OCI-LY7 (cell line): ENCODE data around the gene DISC1. TPM values are rescaled to one million over a fixed set of nuclear protein-coding genes. Genes with fewer than 3 reads are reported as not detected.
"Not testable (repeated sequence)": the region's sequence is repeated elsewhere in the genome, so short reads cannot be mapped to it uniquely, and the experiment has no call there.

ENCODE experiments used
- BruUV-seq: library from RNA; stranded (reverse); fragments of 400-500 nt; replicated peaks from 2 replicates; lab custom pipeline; 2021; lab: Mats Ljungman, UMichigan
- CTCF ChIA-PET: fragments of 300-600 bp; sonication (Branson Sonifier 250); formaldehyde crosslinking; loops from one replicate; lab custom pipeline; 2022; ENCODE audit warnings: antibody characterized with exemption; ENCODE audit not compliant: unreplicated experiment; lab: Charles Lee
- POLR2A ChIA-PET: fragments of 300-600 bp; sonication (Branson Sonifier 250); formaldehyde crosslinking; loops from one replicate; lab custom pipeline; 2022; ENCODE audit warnings: antibody characterized with exemption; lab: Charles Lee
- DNase-seq: peaks from one replicate; pipeline ENCODE4 v3.0.0-alpha.2; 2015; ENCODE audit warnings: low spot score
- H2AFZ ChIP-seq: fragments of 200-600 bp; sonication (generic), shearing (Covaris generic); 2 replicates; pipeline ENCODE4 v1.6.1; 2014; ENCODE audit warnings: mild to moderate bottlenecking, antibody characterized with exemption, low read length, moderate library complexity
- H3K27ac ChIP-seq: fragments of 200-600 bp; sonication (generic); 2 replicates; pipeline ENCODE4 v1.5.1; 2014; ENCODE audit warnings: mixed run types, low read depth, mild to moderate bottlenecking, moderate library complexity, low read length, inconsistent platforms; ENCODE audit not compliant: poor library complexity, severe bottlenecking
- H3K36me3 ChIP-seq: fragments of 200-600 bp; sonication (generic); 2 replicates; pipeline ENCODE4 v1.6.1; 2014; ENCODE audit warnings: mild to moderate bottlenecking, antibody characterized with exemption, low read length, moderate library complexity, mixed read lengths; ENCODE audit not compliant: insufficient read depth
- H3K4me1 ChIP-seq: fragments of 200-600 bp; sonication (generic); 2 replicates; pipeline ENCODE4 v1.5.1; 2014; ENCODE audit warnings: mild to moderate bottlenecking, low read length; ENCODE audit not compliant: insufficient read depth, poor library complexity, severe bottlenecking
- H3K4me2 ChIP-seq: fragments of 200-600 bp; sonication (generic); 2 replicates; pipeline ENCODE4 v1.6.1; 2014; ENCODE audit warnings: mild to moderate bottlenecking, low read length
- H3K4me3 ChIP-seq: fragments of 200-600 bp; sonication (generic); 2 replicates; pipeline ENCODE4 v1.5.1; 2014; ENCODE audit warnings: mild to moderate bottlenecking, low read depth, low read length; ENCODE audit not compliant: poor library complexity, severe bottlenecking
- H3K79me2 ChIP-seq: fragments of 200-600 bp; sonication (generic); 2 replicates; pipeline ENCODE4 v1.6.1; 2016; ENCODE audit warnings: low read depth, mild to moderate bottlenecking, low read length, moderate library complexity, mixed read lengths; ENCODE audit not compliant: insufficient read depth
- H3K9me2 ChIP-seq: fragments of 200-600 bp; sonication (generic); 2 replicates; pipeline ENCODE4 v1.6.1; 2016; ENCODE audit warnings: mild to moderate bottlenecking, low read length, mixed read lengths; ENCODE audit not compliant: insufficient read depth
- H3K9me3 ChIP-seq: fragments of 200-600 bp; sonication (generic); 2 replicates; pipeline ENCODE4 v1.6.1; 2014; ENCODE audit warnings: mild to moderate bottlenecking, mixed run types, low read length, mixed read lengths
- H4K20me1 ChIP-seq: fragments of 200-600 bp; sonication (generic); 2 replicates; pipeline ENCODE4 v1.6.1; 2014; ENCODE audit warnings: mild to moderate bottlenecking, antibody characterized with exemption, low read length, moderate library complexity, mixed read lengths; ENCODE audit not compliant: insufficient read depth
- EZH2phosphoT487 ChIP-seq: fragments of 200-600 bp; sonication (generic); IDR thresholded peaks from 2 replicates; pipeline ENCODE4 v1.6.1; 2018; ENCODE audit warnings: low read depth, borderline replicate concordance, mild to moderate bottlenecking, mixed run types, antibody characterized with exemption, low read length, moderate library complexity, mixed read lengths
- intact Hi-C: fragments of 100-400 bp; cut with micrococcal nuclease; formaldehyde crosslinking; loops from one replicate; pipeline ENCODE4 v1.10.0; 2022; ENCODE audit not compliant: unreplicated experiment
- total RNA-seq, 2 experiments: library from RNA; depleted of rRNA in 1 of 2; stranded (reverse); fragments of >200 nt in 1 of 2; shearing (Covaris generic) in 1 of 2; gene quantifications; 2 replicates each; pipeline ENCODE4 v1.2.3, GENCODE V29; 2014 to 2022
- TF ChIP-seq, protein P1 (sequence below): fragments of 200-600 bp; sonication (generic); conservative IDR thresholded peaks from 2 replicates; pipeline ENCODE4 v1.5.1; 2014; ENCODE audit warnings: mild to moderate bottlenecking, antibody characterized with exemption, low read length, moderate library complexity, mixed read lengths

DISC1 gene
- total RNA-seq, 2 experiments from 2014 or later: 0.91 TPM; not detected in 1

DNA sequence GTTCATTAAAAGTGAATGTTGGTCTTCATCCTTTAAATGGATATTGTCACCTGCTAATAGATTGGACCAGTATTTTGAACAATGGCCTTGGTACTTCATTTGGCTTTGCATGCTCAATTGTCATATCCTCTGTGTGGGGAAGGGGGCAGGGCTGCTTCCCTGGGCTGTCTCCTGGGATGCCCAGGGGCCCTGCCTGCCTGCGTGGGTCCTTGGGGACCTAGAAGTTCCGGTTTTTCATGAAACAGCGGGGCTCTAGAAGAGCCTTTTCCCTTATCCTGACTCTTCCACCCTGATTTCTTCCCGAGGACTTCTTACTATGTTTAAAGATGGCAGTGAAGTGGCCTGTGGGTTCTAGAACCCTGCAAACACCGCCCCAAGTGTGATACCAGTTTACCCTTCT, 97.5 kb downstream of the DISC1 start:
- BruUV-seq: no TSS peak
- H2AFZ ChIP-seq: no peak overlapping the region
- no peak for DNase-seq
- H3K9me3 ChIP-seq: no peaks in the 10 kb centered on the region
- H4K20me1 ChIP-seq: no peaks in the 10 kb centered on the region
- ChIA-PET CTCF (no interaction called here), POLR2A (no interaction called here)
- H3K36me3 ChIP-seq: no peaks in the 10 kb centered on the region
- intact Hi-C loops: no loop called here
- no peak overlapping the region for H3K27ac ChIP-seq
- no peaks in the 10 kb centered on the region for H3K79me2 ChIP-seq
- H3K4me1 ChIP-seq: no peaks in the 10 kb centered on the region
- H3K9me2 ChIP-seq: no peaks in the 10 kb centered on the region
- H3K4me2 ChIP-seq: no peak overlapping the region
- H3K4me3 ChIP-seq: no peak overlapping the region
- TF ChIP-seq, protein P1, sequence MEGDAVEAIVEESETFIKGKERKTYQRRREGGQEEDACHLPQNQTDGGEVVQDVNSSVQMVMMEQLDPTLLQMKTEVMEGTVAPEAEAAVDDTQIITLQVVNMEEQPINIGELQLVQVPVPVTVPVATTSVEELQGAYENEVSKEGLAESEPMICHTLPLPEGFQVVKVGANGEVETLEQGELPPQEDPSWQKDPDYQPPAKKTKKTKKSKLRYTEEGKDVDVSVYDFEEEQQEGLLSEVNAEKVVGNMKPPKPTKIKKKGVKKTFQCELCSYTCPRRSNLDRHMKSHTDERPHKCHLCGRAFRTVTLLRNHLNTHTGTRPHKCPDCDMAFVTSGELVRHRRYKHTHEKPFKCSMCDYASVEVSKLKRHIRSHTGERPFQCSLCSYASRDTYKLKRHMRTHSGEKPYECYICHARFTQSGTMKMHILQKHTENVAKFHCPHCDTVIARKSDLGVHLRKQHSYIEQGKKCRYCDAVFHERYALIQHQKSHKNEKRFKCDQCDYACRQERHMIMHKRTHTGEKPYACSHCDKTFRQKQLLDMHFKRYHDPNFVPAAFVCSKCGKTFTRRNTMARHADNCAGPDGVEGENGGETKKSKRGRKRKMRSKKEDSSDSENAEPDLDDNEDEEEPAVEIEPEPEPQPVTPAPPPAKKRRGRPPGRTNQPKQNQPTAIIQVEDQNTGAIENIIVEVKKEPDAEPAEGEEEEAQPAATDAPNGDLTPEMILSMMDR: no peak
- TF ChIP-seq EZH2phosphoT487: no peak

DNA sequence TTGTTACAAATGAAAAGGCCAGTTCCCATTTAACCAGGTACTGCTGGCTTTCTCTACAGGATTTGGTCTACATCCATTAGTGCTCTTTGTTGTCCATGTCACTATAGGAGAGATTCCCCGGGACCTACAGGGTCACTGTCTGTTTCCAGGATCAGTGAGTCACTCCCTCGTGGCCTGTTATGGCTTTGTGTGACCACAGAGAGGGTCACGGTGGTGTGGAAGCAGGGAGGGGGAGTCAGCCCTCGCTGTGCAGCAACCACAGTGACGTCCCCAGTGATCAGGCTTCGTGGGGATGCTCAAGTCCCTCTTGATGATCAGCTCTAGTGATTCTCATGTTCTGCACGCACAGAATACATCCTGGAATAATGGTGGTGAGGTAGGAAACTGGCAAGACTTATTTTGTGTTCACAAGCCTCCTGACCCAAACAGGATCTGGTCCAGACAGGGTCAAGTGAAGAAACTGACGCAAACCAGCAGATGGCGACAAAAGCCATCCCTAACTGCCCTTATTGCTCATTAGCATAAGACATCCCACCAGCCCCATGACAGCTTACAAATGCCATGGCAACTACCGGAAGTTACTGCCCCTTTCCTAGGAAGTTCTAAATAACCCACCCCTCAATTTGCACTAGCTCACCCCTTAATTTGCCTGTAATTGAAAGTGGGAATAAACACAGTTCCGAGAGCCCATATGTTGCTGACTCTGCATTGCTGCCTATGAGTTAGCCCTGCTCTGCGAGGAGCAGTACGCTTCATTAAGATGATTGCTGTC, 98.5 kb downstream of the DISC1 start:
- ChIA-PET CTCF (interaction anchor here (0.6 kb wide), 1 partner anchor 1330 kb away, joined by 5 read pairs; no protein-coding TSS in a partner anchor), POLR2A (interaction anchor here (1.6 kb wide), 1 partner anchor 9 kb away, joined by 6 read pairs; no protein-coding TSS in a partner anchor)
- Histone ChIP-seq H4K20me1 (no peaks in the 10 kb centered on the region), H3K4me3 (no peak overlapping the region), H3K9me3 (no peaks in the 10 kb centered on the region), H3K36me3 (no peaks in the 10 kb centered on the region), H3K4me1 (no peaks in the 10 kb centered on the region), H3K79me2 (no peaks in the 10 kb centered on the region), H3K9me2 (no peaks in the 10 kb centered on the region), H2AFZ (peak overlapping the region; percentile 70), H3K27ac (no peak overlapping the region), H3K4me2 (no peak overlapping the region)
- intact Hi-C loops: no loop called here
- BruUV-seq: no TSS peak
- peak; percentile 60 for DNase-seq
- no peak for TF ChIP-seq EZH2phosphoT487
- TF ChIP-seq, protein P1: peak; percentile 81

DNA sequence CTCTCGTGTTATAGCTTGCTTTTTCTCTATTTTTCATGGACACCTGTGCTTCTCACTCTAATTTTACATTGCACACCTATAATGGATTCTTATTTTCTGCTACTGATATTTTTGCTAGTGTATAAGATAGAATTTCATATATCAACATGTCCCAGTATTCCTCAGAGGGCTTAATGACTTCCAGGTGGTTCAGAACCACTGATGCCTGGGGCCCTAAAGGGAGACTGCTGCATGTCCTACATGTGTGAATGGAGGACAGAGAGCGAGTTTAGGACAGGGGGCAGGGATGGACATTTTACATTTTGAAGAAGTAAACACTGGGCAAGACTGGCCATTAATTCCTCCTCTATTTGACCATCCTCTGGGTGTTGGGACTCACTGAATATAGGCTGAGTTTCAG, 100.6 kb downstream of the DISC1 start:
- POLR2A ChIA-PET: interaction anchor here (0.6 kb wide), 1 partner anchor 189 kb away, joined by 4 read pairs; no protein-coding TSS in a partner anchor
- Histone ChIP-seq H2AFZ (no peak overlapping the region), H3K4me2 (no peak overlapping the region), H3K27ac (no peak overlapping the region), H3K79me2 (no peaks in the 10 kb centered on the region), H3K4me1 (no peaks in the 10 kb centered on the region), H3K4me3 (no peak overlapping the region), H4K20me1 (no peaks in the 10 kb centered on the region), H3K9me3 (no peaks in the 10 kb centered on the region), H3K9me2 (no peaks in the 10 kb centered on the region), H3K36me3 (no peaks in the 10 kb centered on the region)
- intact Hi-C loops: no loop called here
- DNase-seq: no peak
- no TSS peak for BruUV-seq
- TF ChIP-seq EZH2phosphoT487: no peak
- TF ChIP-seq, protein P1: no peak
- CTCF ChIA-PET: no interaction called here

DNA sequence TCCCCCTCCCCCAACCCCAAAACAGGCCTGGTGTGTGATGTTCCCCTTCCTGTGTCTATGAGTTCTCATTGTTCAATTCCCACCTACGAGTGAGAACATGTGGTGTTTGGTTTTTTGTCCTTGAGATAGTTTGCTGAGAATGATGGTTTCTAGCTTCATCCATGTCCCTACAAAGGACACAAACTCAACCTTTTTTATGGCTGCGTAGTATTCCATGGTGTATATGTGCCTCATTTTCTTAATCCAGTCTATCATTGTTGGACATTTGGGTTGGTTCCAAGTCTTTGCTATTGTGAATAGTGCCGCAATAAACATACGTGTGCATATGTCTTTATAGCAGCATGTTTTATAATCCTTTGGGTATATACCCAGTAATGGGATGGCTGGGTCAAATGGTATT, 102.4 kb downstream of the DISC1 start:
- BruUV-seq, H4K20me1 ChIP-seq, H3K9me3 ChIP-seq, CTCF ChIA-PET, H2AFZ ChIP-seq, H3K4me2 ChIP-seq, DNase-seq, H3K9me2 ChIP-seq, H3K4me3 ChIP-seq, H3K27ac ChIP-seq, H3K36me3 ChIP-seq, H3K79me2 ChIP-seq, intact Hi-C loops, H3K4me1 ChIP-seq: not testable (repeated sequence)
- POLR2A ChIA-PET: interaction anchor here (0.7 kb wide), 1 partner anchor 265 kb away, joined by 3 read pairs; no protein-coding TSS in a partner anchor
